PC-3 (cell line): ENCODE measurements around the gene ERBB4.

ENCODE experiments used
- CTCF ChIP-seq: fragments of 300-600 bp; sonication (generic); conservative IDR thresholded peaks from 2 replicates; pipeline ENCODE4 v1.5.1; 2017; ENCODE audit warnings: antibody characterized with exemption, low read depth, mild to moderate bottlenecking, low read length
- EZH2phosphoT487 ChIP-seq: fragments of 300-600 bp; sonication (generic); IDR thresholded peaks from 2 replicates; pipeline ENCODE4 v1.6.1; 2018; ENCODE audit warnings: mild to moderate bottlenecking, antibody characterized with exemption, low read length, borderline replicate concordance

GRCh38 chr2:211495339-211495738, 1043.3 kb downstream of the ERBB4 start:
- no peak for TF ChIP-seq CTCF
- no peak for TF ChIP-seq EZH2phosphoT487
